ENCODE results near the gene ANKRD27.
"Not testable (repeated sequence)": the region's sequence is repeated elsewhere in the genome, so short reads cannot be mapped to it uniquely, and the experiment has no call there.

The ANKRD27 gene

DNA sequence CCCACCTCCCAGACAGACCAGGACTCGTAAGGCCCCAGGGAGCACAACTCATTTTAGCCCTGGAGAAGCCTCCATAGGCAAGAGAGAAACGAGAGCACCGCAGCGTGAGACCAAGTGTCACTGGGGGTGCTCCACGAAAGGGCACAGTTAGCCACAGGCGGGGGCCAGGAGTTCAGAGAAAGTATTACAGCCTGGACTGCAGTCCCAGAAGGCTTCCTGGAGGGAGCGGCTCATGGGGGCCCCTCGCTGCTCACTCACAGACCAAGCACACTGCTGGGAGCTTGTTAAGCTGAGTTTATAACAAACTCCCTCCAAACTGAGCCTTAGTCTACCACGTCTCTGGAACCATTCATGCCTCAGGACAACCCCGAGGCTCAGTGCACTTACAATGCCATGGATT is 16.5 kb downstream of the ANKRD27 start:
- Histone ChIP-seq H3K4me3 (ENCODE audit: low read depth in 1 of 2, low read length in 2 of 2) (no peak overlapping the region), H3K79me2 (ENCODE audit: insufficient read depth, low read length) (peaks cover 56% of the 10 kb centered on the region), H3K36me3 (ENCODE audit: insufficient read depth, low read length) (peaks cover 30% of the 10 kb centered on the region), H3K4me1 (ENCODE audit: insufficient read depth, low read length) (no peaks in the 10 kb centered on the region), H3K27ac (ENCODE audit: low read length) (no peak overlapping the region), H3K9me3 (ENCODE audit: insufficient read depth, low read length, severe bottlenecking) (no peaks in the 10 kb centered on the region), H3K4me2 (ENCODE audit: insufficient read depth, low read length) (no peak overlapping the region), H3K27me3 (ENCODE audit: insufficient read depth, low read length, poor library complexity) (no peaks in the 10 kb centered on the region), H4K20me1 (ENCODE audit: insufficient read depth, low read length) (peaks cover 31% of the 10 kb centered on the region), H2AFZ (ENCODE audit: low read depth, low read length) (no peak overlapping the region), H3K9ac (ENCODE audit: low read depth, low read length) (no peak overlapping the region)
- ATAC-seq (ENCODE audit: insufficient read depth, low read depth) (no peak), DNase-seq (no peak)
- TF ChIP-seq, protein P1, sequence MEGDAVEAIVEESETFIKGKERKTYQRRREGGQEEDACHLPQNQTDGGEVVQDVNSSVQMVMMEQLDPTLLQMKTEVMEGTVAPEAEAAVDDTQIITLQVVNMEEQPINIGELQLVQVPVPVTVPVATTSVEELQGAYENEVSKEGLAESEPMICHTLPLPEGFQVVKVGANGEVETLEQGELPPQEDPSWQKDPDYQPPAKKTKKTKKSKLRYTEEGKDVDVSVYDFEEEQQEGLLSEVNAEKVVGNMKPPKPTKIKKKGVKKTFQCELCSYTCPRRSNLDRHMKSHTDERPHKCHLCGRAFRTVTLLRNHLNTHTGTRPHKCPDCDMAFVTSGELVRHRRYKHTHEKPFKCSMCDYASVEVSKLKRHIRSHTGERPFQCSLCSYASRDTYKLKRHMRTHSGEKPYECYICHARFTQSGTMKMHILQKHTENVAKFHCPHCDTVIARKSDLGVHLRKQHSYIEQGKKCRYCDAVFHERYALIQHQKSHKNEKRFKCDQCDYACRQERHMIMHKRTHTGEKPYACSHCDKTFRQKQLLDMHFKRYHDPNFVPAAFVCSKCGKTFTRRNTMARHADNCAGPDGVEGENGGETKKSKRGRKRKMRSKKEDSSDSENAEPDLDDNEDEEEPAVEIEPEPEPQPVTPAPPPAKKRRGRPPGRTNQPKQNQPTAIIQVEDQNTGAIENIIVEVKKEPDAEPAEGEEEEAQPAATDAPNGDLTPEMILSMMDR (IDR thresholded peaks at IDR 0.05; ENCODE audit: borderline replicate concordance, extremely low read depth, low read length, poor library complexity, severe bottlenecking), result no peak
- no peak for TF ChIP-seq EZH2 (IDR thresholded peaks at IDR 0.05; ENCODE audit: borderline replicate concordance, low read depth, low read length, severe bottlenecking)

- Histone ChIP-seq H3K9ac (ENCODE audit: low read depth, low read length) (no peak overlapping the region), H3K4me3 (ENCODE audit: low read depth in 1 of 2, low read length in 2 of 2) (no peak overlapping the region), H3K79me2 (ENCODE audit: insufficient read depth, low read length) (peaks cover 52% of the 10 kb centered on the region), H3K9me3 (ENCODE audit: insufficient read depth, low read length, severe bottlenecking) (no peaks in the 10 kb centered on the region), H3K36me3 (ENCODE audit: insufficient read depth, low read length) (peaks cover 30% of the 10 kb centered on the region), H4K20me1 (ENCODE audit: insufficient read depth, low read length) (peaks cover 28% of the 10 kb centered on the region), H3K4me2 (ENCODE audit: insufficient read depth, low read length) (no peak overlapping the region), H3K27me3 (ENCODE audit: insufficient read depth, low read length, poor library complexity) (no peaks in the 10 kb centered on the region), H3K27ac (ENCODE audit: low read length) (no peak overlapping the region), H3K4me1 (ENCODE audit: insufficient read depth, low read length) (no peaks in the 10 kb centered on the region), H2AFZ (ENCODE audit: low read depth, low read length) (no peak overlapping the region)
- no peak for TF ChIP-seq EZH2 (IDR thresholded peaks at IDR 0.05; ENCODE audit: borderline replicate concordance, low read depth, low read length, severe bottlenecking)
- TF ChIP-seq, protein P1 (IDR thresholded peaks at IDR 0.05; ENCODE audit: borderline replicate concordance, extremely low read depth, low read length, poor library complexity, severe bottlenecking), result no peak
- no peak for ATAC-seq (ENCODE audit: insufficient read depth, low read depth)
- no peak for DNase-seq
These were observed 16.9 kb downstream of the ANKRD27 start for GRCh38 chr19:32658075-32658474.

- not testable (repeated sequence) for DNase-seq; ATAC-seq (ENCODE audit: insufficient read depth, low read depth); H3K4me1 ChIP-seq (ENCODE audit: insufficient read depth, low read length); H3K9me3 ChIP-seq (ENCODE audit: insufficient read depth, low read length, severe bottlenecking); H3K27me3 ChIP-seq (ENCODE audit: insufficient read depth, low read length, poor library complexity); H3K4me3 ChIP-seq (ENCODE audit: low read depth in 1 of 2, low read length in 2 of 2); H2AFZ ChIP-seq (ENCODE audit: low read depth, low read length); H3K27ac ChIP-seq (ENCODE audit: low read length); H3K9ac ChIP-seq (ENCODE audit: low read depth, low read length); H3K4me2 ChIP-seq (ENCODE audit: insufficient read depth, low read length)
- Histone ChIP-seq H3K79me2 (ENCODE audit: insufficient read depth, low read length) (peaks cover 37% of the 10 kb centered on the region), H4K20me1 (ENCODE audit: insufficient read depth, low read length) (peaks cover 20% of the 10 kb centered on the region), H3K36me3 (ENCODE audit: insufficient read depth, low read length) (peaks cover 30% of the 10 kb centered on the region)
These were observed 18.6 kb downstream of the ANKRD27 start for GRCh38 chr19:32656379-32656778.

- no peak for DNase-seq
- H3K36me3 ChIP-seq (ENCODE audit: insufficient read depth, low read length), result peaks cover 42% of the 10 kb centered on the region
- peaks cover 10% of the 10 kb centered on the region for H4K20me1 ChIP-seq (ENCODE audit: insufficient read depth, low read length)
- TF ChIP-seq, protein P1 (IDR thresholded peaks at IDR 0.05; ENCODE audit: borderline replicate concordance, extremely low read depth, low read length, poor library complexity, severe bottlenecking), result no peak
- H3K9ac ChIP-seq (ENCODE audit: low read depth, low read length), result no peak overlapping the region
- no peak for ATAC-seq (ENCODE audit: insufficient read depth, low read depth)
- H3K9me3 ChIP-seq (ENCODE audit: insufficient read depth, low read length, severe bottlenecking), result no peaks in the 10 kb centered on the region
- no peaks in the 10 kb centered on the region for H3K27me3 ChIP-seq (ENCODE audit: insufficient read depth, low read length, poor library complexity)
- H2AFZ ChIP-seq (ENCODE audit: low read depth, low read length), result no peak overlapping the region
- H3K4me2 ChIP-seq (ENCODE audit: insufficient read depth, low read length), result no peak overlapping the region
- no peak overlapping the region for H3K27ac ChIP-seq (ENCODE audit: low read length)
- no peaks in the 10 kb centered on the region for H3K4me1 ChIP-seq (ENCODE audit: insufficient read depth, low read length)
- H3K4me3 ChIP-seq (ENCODE audit: low read depth in 1 of 2, low read length in 2 of 2), result no peak overlapping the region
- H3K79me2 ChIP-seq (ENCODE audit: insufficient read depth, low read length), result peaks cover 10% of the 10 kb centered on the region
These were observed 21.4 kb downstream of the ANKRD27 start for GRCh38 chr19:32653599-32653915.

All from DND-41 (cell line).